Stimulated activated CD4-positive, alpha-beta T cell treated with anti-CD3 and anti-CD28 coated beads, Interleukin-4, amount 100 ng/mL, for 24 hours (primary cell): ENCODE results near the gene RNASE13.

Experiments used
- DNase-seq: peaks from one replicate; pipeline ENCODE4 v3.0.0-alpha.2; 2020

RNASE13 gene

GRCh38 chr14:21034707-21035106 lies at the start of gene RNASE13:
TSS of gene RNASE13 (minus strand) at chr14:21034807. CDS start at chr14:21034288, 519 bp downstream.
- DNase-seq = no peak

GRCh38 chr14:21084396-21084795 lies 49.8 kb upstream of the RNASE13 start:
- DNase-seq = no peak

- DNase-seq = no peak
Measured at GRCh38 chr14:21083565-21084325, 49.1 kb upstream of the RNASE13 start.

- no peak for DNase-seq
Measured at GRCh38 chr14:21081521-21082142, 47.0 kb upstream of the RNASE13 start.

GRCh38 chr14:21078726-21079125 lies 44.1 kb upstream of the RNASE13 start:
- no peak for DNase-seq

- no peak for DNase-seq
Measured at GRCh38 chr14:21078287-21078686, 43.7 kb upstream of the RNASE13 start.

GRCh38 chr14:21077672-21078071 lies 43.1 kb upstream of the RNASE13 start:
- DNase-seq = no peak

GRCh38 chr14:21075719-21076437 lies 41.3 kb upstream of the RNASE13 start:
- DNase-seq = no peak

GRCh38 chr14:21074398-21075272 lies 40.0 kb upstream of the RNASE13 start:
- DNase-seq = no peak

- DNase-seq = no peak
Measured at GRCh38 chr14:21073921-21074320, 39.3 kb upstream of the RNASE13 start.

GRCh38 chr14:21072781-21073339 lies 38.3 kb upstream of the RNASE13 start:
- no peak for DNase-seq

GRCh38 chr14:21072031-21072473 lies 37.4 kb upstream of the RNASE13 start:
- DNase-seq = no peak

- peak; percentile 37 for DNase-seq
Measured at GRCh38 chr14:21071225-21072030, 36.8 kb upstream of the RNASE13 start.

- peak; percentile 16 for DNase-seq
Measured at GRCh38 chr14:21070610-21071224, 36.1 kb upstream of the RNASE13 start.

GRCh38 chr14:21070083-21070609 lies 35.5 kb upstream of the RNASE13 start, which contains the start of gene ARHGEF40:
TSS of gene ARHGEF40 (plus strand) at chr14:21070304. CDS start at chr14:21070397, 93 bp downstream.
- peak; percentile 13 for DNase-seq

- DNase-seq = no peak
Measured at GRCh38 chr14:21069388-21070082, 34.9 kb upstream of the RNASE13 start.

- peak; percentile 44 for DNase-seq
Measured at GRCh38 chr14:21068521-21069387, 34.1 kb upstream of the RNASE13 start.

- DNase-seq = no peak
Measured at GRCh38 chr14:21066882-21067502, 32.4 kb upstream of the RNASE13 start.
